Muscle layer of colon (tissue), 2 donors: Measurements from ENCODE around the gene CNTN5.
"Not testable (repeated sequence)": the region's sequence is repeated elsewhere in the genome, so short reads cannot be mapped to it uniquely, and the experiment has no call there.

Source experiments
- H3K27ac ChIP-seq: one replicate; pipeline ENCODE4 v1.7.0; 2013; ENCODE audit warnings: low read depth, mild to moderate bottlenecking, low read length, moderate library complexity
- H3K27me3 ChIP-seq, 2 donors: one replicate each; pipeline ENCODE4 v1.7.0; 2013; ENCODE audit warnings: low read length in 2 of 2, mild to moderate bottlenecking in 2 of 2; ENCODE audit not compliant: insufficient read depth in 2 of 2, control insufficient read depth in 1 of 2
- H3K36me3 ChIP-seq: one replicate; pipeline ENCODE4 v1.7.0; 2013; ENCODE audit warnings: mild to moderate bottlenecking, low read length; ENCODE audit not compliant: insufficient read depth
- H3K4me1 ChIP-seq: one replicate; pipeline ENCODE4 v1.7.0; 2013; ENCODE audit warnings: mild to moderate bottlenecking, low read length; ENCODE audit not compliant: insufficient read depth
- H3K4me3 ChIP-seq, 2 donors: one replicate each; pipeline ENCODE4 v1.7.0; 2013; ENCODE audit warnings: low read length in 2 of 2, low read depth in 1 of 2, mild to moderate bottlenecking in 1 of 2, moderate library complexity in 1 of 2
- H3K9ac ChIP-seq: one replicate; pipeline ENCODE4 v1.7.0; 2013; ENCODE audit warnings: low read length
- H3K9me3 ChIP-seq: one replicate; pipeline ENCODE4 v1.7.0; 2013; ENCODE audit warnings: mild to moderate bottlenecking, low read length
- donor health status: abdominal sarcoma.
- donor health status: Adenocarcinoma of cecum.

The CNTN5 gene

DNA sequence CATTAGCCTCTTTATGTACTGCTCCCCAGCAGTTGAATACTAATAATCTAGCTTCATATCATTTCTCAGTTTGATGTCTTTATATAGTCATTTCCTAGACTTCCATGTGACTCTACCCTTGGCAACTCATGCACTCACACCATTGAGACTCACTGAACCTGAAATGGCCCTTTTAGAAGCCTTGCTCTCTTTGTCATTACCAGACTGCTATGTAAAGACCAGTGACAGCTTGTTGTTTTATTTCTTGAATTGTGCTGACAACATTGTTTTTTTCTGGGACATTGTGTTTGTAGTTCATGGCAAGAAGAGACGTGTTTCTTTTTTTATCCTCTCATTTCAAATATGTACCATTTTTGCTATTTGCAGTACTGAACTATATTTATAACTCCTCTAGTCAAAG lies 256.5 kb downstream of the CNTN5 start:
- no peak overlapping the region for H3K4me3 ChIP-seq
- no peaks in the 10 kb centered on the region for H3K27me3 ChIP-seq
- H3K27ac ChIP-seq, result no peak overlapping the region
- no peaks in the 10 kb centered on the region for H3K9me3 ChIP-seq
- H3K36me3 ChIP-seq, result no peaks in the 10 kb centered on the region
- no peaks in the 10 kb centered on the region for H3K4me1 ChIP-seq
- H3K9ac ChIP-seq, result no peak overlapping the region

DNA sequence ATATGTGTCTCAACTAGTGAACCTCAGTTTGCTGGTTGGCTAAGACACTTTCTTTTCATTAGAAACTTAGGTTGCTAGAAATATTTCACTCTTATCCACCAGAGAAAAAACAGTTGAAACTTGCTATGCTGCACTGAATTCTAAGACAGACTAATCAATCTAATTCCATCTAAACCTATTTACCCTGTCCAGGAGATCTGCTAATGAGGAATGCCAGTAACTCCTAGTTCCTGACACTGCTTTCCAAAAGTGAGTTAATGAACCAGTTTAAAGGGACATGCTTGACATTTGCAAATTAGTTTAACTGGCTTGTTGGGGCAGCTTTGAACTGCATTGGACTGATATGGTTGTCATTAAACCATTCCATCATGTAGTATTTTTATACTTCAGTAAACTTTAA lies 258.5 kb downstream of the CNTN5 start:
- no peaks in the 10 kb centered on the region for H3K4me1 ChIP-seq
- no peak overlapping the region for H3K27ac ChIP-seq
- H3K9ac ChIP-seq, result no peak overlapping the region
- H3K36me3 ChIP-seq, result no peaks in the 10 kb centered on the region
- H3K4me3 ChIP-seq, result no peak overlapping the region
- no peaks in the 10 kb centered on the region for H3K9me3 ChIP-seq
- H3K27me3 ChIP-seq, result no peaks in the 10 kb centered on the region

DNA sequence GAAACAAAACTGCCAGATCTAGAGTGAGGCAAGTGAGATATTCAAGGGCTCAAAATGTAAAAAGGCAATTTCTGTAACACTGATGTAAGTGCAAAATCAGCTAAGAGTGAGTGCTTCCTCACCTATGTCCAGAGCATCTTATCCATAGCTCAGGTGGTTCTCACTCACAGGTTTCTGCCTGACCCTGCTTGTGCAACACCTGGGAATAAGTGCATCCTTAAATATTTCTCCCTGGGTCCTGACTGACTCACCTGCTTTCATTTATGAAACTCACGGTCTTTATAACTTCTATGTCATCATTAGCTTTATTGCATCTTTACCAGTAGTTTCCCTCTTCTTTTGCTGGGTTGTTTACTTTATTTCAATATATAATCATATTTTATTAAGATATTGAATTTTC lies 260.6 kb downstream of the CNTN5 start:
- Histone ChIP-seq H3K4me1 (no peaks in the 10 kb centered on the region), H3K9me3 (no peaks in the 10 kb centered on the region), H3K4me3 (no peak overlapping the region), H3K36me3 (no peaks in the 10 kb centered on the region), H3K9ac (no peak overlapping the region), H3K27me3 (no peaks in the 10 kb centered on the region), H3K27ac (no peak overlapping the region)

DNA sequence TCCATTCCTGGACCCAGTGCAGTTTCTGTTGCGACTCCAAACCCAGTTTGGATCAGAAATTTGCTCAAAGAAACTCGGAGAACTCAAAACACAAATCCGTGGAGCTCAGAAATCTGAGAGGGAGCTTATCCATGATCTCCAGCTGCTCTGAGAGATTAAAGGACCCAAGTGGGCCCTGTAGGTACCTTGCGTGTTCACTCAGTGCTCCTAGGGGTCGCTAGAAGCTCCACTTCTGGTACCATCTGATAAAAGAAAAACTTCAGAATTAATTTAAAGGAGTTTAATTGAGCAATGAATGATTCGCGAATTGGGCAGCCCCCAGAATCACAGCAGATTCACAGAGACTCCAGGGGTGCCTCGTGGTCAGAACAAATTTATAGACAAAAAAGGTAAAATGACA lies 277.2 kb downstream of the CNTN5 start:
- not testable (repeated sequence) for H3K9me3 ChIP-seq, H3K27me3 ChIP-seq, H3K4me1 ChIP-seq, H3K4me3 ChIP-seq, H3K9ac ChIP-seq, H3K27ac ChIP-seq, H3K36me3 ChIP-seq

DNA sequence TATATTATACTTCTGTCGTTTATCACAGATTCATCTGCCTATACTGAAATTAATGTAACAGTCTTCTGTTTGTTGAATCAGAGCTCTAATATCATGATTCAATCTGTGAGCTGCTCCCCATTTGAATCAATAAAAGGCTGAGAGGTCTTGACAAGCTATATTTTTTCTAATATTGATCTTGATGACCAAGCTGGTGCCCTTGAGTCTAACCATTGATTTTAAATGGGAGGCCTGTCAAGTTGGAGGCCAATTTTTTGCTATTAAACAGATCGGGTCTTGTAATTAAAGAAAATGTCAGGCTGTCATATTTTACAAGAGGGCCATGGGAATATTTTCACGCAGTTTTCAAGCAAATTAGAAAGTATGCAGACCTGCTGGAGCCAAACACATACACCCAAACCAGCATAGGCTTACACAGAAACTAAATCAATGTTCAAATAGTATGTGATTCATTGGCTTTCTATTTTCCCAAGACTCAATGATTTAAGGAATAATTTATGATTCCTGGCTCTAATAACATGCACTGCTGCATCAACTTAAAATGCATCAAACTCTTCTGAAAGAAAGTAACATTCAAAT lies 286.9 kb downstream of the CNTN5 start:
- Histone ChIP-seq H3K9ac (no peak overlapping the region), H3K27ac (no peak overlapping the region), H3K4me1 (no peaks in the 10 kb centered on the region), H3K4me3 (no peak overlapping the region), H3K36me3 (no peaks in the 10 kb centered on the region), H3K27me3 (no peaks in the 10 kb centered on the region), H3K9me3 (no peaks in the 10 kb centered on the region)

DNA sequence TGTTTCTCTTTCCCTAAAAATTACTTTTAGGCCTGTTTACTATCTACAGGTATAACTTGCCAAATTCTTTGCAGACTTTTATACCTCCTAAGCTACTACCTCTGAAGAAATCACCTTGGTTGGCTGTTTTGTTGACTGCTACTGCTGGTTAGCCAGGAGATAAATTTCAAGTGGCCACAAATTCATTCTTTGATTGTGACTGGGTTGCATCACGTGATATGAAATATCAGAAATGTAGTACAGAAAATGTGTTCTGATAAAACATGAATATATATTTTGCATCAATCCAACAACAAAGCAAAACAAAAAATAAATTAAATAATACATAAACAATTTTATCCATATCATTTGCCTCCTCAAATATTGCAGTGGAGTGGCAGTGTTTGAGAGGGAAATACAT lies 291.1 kb downstream of the CNTN5 start:
- Histone ChIP-seq H3K36me3 (no peaks in the 10 kb centered on the region), H3K27ac (no peak overlapping the region), H3K9ac (no peak overlapping the region), H3K27me3 (no peaks in the 10 kb centered on the region), H3K4me1 (no peaks in the 10 kb centered on the region), H3K9me3 (no peaks in the 10 kb centered on the region), H3K4me3 (no peak overlapping the region)

DNA sequence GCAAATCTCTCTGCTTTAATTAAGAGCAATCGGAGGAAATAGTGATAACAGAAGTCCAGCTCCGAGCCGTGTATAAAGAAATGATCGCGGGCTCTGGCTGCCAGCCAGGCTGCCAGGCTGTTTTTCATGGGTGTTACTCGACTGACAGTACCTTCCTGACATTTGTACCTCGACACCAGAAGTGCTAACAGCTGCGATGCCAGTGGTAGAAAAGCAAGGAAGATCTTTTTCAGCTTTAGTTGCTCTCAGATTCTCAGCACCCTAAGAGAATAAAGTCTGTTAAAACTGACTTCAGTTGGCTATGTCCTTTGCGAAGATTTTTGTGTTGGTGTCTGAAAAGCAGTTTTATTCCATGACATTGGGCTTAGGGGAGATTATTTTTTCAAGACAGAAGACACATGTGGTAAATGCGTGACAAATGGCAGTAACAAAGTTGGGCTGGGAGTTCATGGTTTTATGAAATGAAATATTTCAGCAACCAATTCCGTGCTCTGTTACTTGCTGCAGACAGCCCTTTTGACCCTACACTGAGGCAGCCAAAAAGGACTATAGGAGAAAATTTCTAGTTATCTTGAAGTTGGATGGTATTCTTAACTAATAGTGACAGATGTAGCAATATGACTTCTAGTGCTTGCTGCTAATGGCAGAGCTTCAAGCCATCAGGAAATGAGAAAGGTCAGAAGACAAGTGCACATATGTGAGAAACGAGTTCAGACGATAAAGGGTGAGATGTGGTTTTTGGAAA lies 296.2 kb downstream of the CNTN5 start:
- Histone ChIP-seq H3K4me3 (no peak overlapping the region), H3K27ac (no peak overlapping the region), H3K27me3 (no peaks in the 10 kb centered on the region), H3K9ac (no peak overlapping the region), H3K4me1 (no peaks in the 10 kb centered on the region), H3K36me3 (no peaks in the 10 kb centered on the region), H3K9me3 (no peaks in the 10 kb centered on the region)

DNA sequence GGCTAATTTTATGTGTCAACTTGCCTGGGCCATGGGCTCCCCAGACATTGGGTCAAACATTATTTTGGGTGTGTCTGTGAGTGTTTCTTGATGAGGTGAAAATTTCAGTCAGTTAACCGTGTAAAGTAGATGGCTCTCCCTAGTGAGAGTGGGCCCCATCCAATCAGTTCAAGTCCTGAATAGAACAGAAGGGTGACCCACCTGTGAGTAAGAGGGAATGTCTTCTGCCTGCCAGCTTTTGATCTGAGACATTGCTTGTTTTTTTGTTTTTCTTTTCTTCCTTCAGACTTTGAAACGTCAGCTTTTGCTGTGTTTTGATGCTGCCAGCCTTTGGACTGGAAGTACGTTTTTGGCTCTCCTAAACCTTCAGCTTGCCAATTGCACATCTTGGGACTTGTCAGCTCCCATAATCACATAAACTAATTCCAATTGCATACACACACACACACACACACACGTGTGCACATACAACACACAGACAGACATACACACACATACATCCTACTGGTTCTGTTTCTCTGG lies 300.1 kb downstream of the CNTN5 start:
- Histone ChIP-seq H3K36me3 (no peaks in the 10 kb centered on the region), H3K27me3 (no peaks in the 10 kb centered on the region), H3K27ac (no peak overlapping the region), H3K9ac (no peak overlapping the region), H3K9me3 (no peaks in the 10 kb centered on the region), H3K4me3 (no peak overlapping the region), H3K4me1 (no peaks in the 10 kb centered on the region)

DNA sequence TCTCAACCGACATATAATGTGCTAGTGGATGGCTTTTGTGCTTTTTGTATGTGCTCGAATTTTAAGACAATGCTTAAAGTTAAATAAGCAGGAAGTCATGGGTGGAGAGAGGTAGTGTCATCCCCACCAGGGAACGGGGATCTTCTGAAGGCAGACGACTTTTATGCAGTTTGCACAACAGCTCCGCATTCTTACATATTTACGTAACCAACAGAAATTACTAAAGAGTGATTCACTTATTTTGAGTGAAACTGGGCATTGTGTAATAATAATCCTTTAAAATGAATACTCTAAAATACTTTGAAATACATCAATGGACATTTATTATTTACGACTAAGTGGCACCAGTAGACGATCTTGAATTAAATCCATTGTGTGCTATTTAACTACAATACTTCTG lies 305.1 kb downstream of the CNTN5 start:
- no peak overlapping the region for H3K9ac ChIP-seq
- H3K27me3 ChIP-seq, result no peaks in the 10 kb centered on the region
- no peaks in the 10 kb centered on the region for H3K9me3 ChIP-seq
- H3K4me3 ChIP-seq, result no peak overlapping the region
- H3K36me3 ChIP-seq, result no peaks in the 10 kb centered on the region
- H3K27ac ChIP-seq, result no peak overlapping the region
- no peaks in the 10 kb centered on the region for H3K4me1 ChIP-seq

DNA sequence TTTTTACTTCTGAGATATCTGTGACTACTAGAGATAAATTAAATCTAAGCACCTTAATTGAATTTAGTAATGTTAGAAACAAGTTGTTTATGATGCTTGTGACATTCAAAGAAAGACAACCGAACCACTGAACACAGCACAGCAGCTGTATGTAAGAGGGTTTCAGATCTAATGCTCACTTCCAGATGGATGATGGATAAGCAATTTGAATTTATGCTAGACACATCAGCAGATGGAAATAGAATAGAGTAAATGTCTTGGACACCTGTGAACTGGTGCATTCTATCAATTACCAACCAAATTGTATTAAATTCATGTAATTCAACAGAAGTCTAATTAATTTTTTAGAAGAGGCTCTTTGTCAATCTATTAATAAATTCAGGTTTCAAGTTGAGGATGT lies 306.3 kb downstream of the CNTN5 start:
- no peak overlapping the region for H3K4me3 ChIP-seq
- H3K4me1 ChIP-seq, result no peaks in the 10 kb centered on the region
- no peak overlapping the region for H3K9ac ChIP-seq
- no peak overlapping the region for H3K27ac ChIP-seq
- no peaks in the 10 kb centered on the region for H3K27me3 ChIP-seq
- no peaks in the 10 kb centered on the region for H3K36me3 ChIP-seq
- no peaks in the 10 kb centered on the region for H3K9me3 ChIP-seq

DNA sequence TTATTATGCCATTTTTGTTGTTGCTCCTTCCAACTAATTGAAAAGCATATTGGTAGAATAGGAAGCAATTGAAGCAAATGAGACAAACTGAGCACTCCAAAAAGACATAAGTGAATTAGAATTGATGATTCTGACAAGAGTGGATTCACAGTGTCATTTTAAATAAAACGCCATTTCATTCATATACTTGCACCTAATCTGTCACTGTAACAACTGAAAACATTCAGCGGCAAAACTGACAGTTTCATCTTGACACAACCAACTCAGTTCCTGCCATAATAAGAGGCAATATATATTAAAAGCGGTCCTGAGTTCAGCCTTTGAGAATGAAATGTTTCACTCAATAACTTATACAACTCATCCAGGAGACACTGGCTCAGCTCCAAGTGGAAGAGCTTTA lies 306.8 kb downstream of the CNTN5 start:
- H3K4me1 ChIP-seq, result no peaks in the 10 kb centered on the region
- no peaks in the 10 kb centered on the region for H3K9me3 ChIP-seq
- no peak overlapping the region for H3K27ac ChIP-seq
- no peaks in the 10 kb centered on the region for H3K36me3 ChIP-seq
- H3K27me3 ChIP-seq, result no peaks in the 10 kb centered on the region
- no peak overlapping the region for H3K4me3 ChIP-seq
- no peak overlapping the region for H3K9ac ChIP-seq

DNA sequence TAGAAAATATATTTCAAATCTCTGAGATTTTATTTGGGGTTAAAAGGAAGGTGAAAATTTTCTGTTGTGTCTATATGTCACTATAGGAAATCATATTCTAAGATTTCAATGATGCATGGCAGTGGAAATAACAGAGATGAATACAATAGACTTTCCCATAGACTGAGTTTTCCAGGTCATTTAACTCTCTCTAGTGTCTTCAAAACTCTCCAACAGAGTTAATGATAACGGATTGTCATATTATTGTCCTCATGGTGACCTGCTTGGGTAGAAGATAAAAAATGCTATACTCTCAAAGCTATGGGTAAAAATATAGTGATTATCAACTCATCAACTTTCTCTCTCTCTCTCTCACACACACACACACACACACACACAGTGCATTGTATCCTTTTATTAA lies 312.9 kb downstream of the CNTN5 start:
- Histone ChIP-seq H3K27me3 (no peaks in the 10 kb centered on the region), H3K27ac (no peak overlapping the region), H3K4me3 (no peak overlapping the region), H3K9ac (no peak overlapping the region), H3K9me3 (no peaks in the 10 kb centered on the region), H3K36me3 (no peaks in the 10 kb centered on the region), H3K4me1 (no peaks in the 10 kb centered on the region)
